Heart right ventricle (tissue), 16 donors: ENCODE measurements around the gene TASP1. TPM values are rescaled to one million over a fixed set of nuclear protein-coding genes. Genes with fewer than 3 reads are reported as not detected.
A peak's percentile ranks its signal among the peaks of the same experiment; 100 is the strongest.
"Not testable (repeated sequence)": the region's sequence is repeated elsewhere in the genome, so short reads cannot be mapped to it uniquely, and the experiment has no call there.

Experiments used
- ATAC-seq, 8 donors: fragments of 200-7000 bp; cut with Tn5 transposase; one replicate each; pipeline ENCODE4 v1.9.1; 2020; ENCODE audit warnings: mild to moderate bottlenecking in 8 of 8, moderate library complexity in 8 of 8, moderate number of reproducible peaks in 1 of 8
- DNase-seq, 2 donors: peaks; one replicate each; pipeline ENCODE4 v3.0.0-alpha.2; 2020
- H3K27ac ChIP-seq, 10 donors: fragments of 200-600 bp; sonication (generic) in 2 of 10; one replicate each; pipeline versions ENCODE4 v1.5.0 to v1.8.0; 2020 to 2022; ENCODE audit warnings: mild to moderate bottlenecking in 3 of 10
- H3K27me3 ChIP-seq, 7 donors: fragments of 200-600 bp; one replicate each; pipeline ENCODE4 v1.8.0; 2021 to 2022; ENCODE audit warnings: mild to moderate bottlenecking in 2 of 7
- H3K36me3 ChIP-seq, 9 donors: fragments of 200-600 bp; sonication (generic) in 1 of 9; one replicate each; pipeline versions ENCODE4 v1.5.0 to v1.8.0; 2020 to 2022; ENCODE audit warnings: mild to moderate bottlenecking in 2 of 9
- H3K4me1 ChIP-seq, 9 donors: fragments of 200-600 bp; sonication (generic) in 1 of 9; one replicate each; pipeline versions ENCODE4 v1.5.0 to v1.8.0; 2020 to 2022; ENCODE audit warnings: mild to moderate bottlenecking in 4 of 9
- H3K4me3 ChIP-seq, 10 donors: fragments of 200-600 bp; sonication (generic) in 2 of 10; one replicate each; pipeline versions ENCODE4 v1.5.0 to v1.8.0; 2020 to 2022; ENCODE audit warnings: mild to moderate bottlenecking in 7 of 10, moderate library complexity in 2 of 10
- H3K9me3 ChIP-seq, 11 donors: fragments of 200-600 bp in 10 of 11; sonication (generic) in 2 of 11; one replicate each; pipeline versions ENCODE4 v1.5.0 to v1.8.0; 2013 to 2022; ENCODE audit warnings: mild to moderate bottlenecking in 2 of 11, control low read depth in 1 of 11, moderate library complexity in 1 of 11
- CTCF ChIP-seq, 9 donors: fragments of 200-600 bp; sonication (generic) in 2 of 9; IDR thresholded peaks; one replicate each; pipeline versions ENCODE4 v1.5.0 to v1.8.0; 2021 to 2022; ENCODE audit warnings: antibody characterized with exemption in 9 of 9, mild to moderate bottlenecking in 5 of 9, moderate library complexity in 1 of 9
- WGBS, 2 donors: extraction: QIAGEN DNeasy Blood & Tissue Kit; methylation state at CpG; one replicate each; pipeline ENCODE4 v1.1.7; 2013; ENCODE audit warnings: inconsistent platforms in 1 of 2; 5-methylcytosine and 5-hydroxymethylcytosine counted together
- intact Hi-C, 10 donors: fragments of 100-400 bp; cut with DNase I; formaldehyde crosslinking; loops; one replicate each; pipeline versions ENCODE4 v1.11.1 to v1.14.2; 2022
- polyA plus RNA-seq, 2 donors: library from polyadenylated mRNA; stranded (reverse); fragments of 200-250 nt; gene quantifications; one replicate each; pipeline ENCODE4 v1.2.3, GENCODE V29; 2013
- total RNA-seq, 10 donors: library from RNA; stranded (reverse); fragmentation: NEBNext Ultra II Directional in 3 of 10; extraction: Animal tissue kit (Norgen Biotek cat#: 25700) in 3 of 10; gene quantifications; one replicate each; pipeline versions ENCODE4 v1.2.1 to v1.2.4, GENCODE V29; 2021 to 2023
- donor health status: Arrhythmogenic right ventricular cardiomyopathy.
- donor health status: ischemic (EF 13 %, LVEDD 7.1; RV severe dilation, severe dysfunction).
- donor health status: healthy with polysubstance abuse.
- donor health status: DM: no; HTN: yes; CAD: no.
- donor health status: DM: no; HTN: no; CAD: no.
- donor health status: ischemic (EF 25% LVEDD 6.9; RV normal size, moderate dysfunction).
- donor health status: ischemic (EF 25% LVEDD 5.7; RV mildly dilated, moderate dysfunction).
- donor health status: healthy.
- donor health status: DM: yes; HTN: yes; CAD: no.
- donor health status: Ischemic cardiomyopathy.
- donor health status: ischemic (EF 35%, LVEDD 5.7; RV mildly dilated, moderate dysfunction).
- donor health status: nonischemic (EF 11% LVEDD 7.7; RV severe dilation, severe dysfunction).
- donor health status: DM: yes; HTN: yes; CAD: no.
- donor health status: PGD.
- donor health status: ischemic (EF 29% LVEDD 5.4; RV normal size, mild dysfunction).
- donor health status: nonischemic (EF 23%, LVEDD 6.1; RV moderate dilation, normal function).

Gene TASP1
- total and polyA plus RNA-seq, 12 donors: 2.1 to 8.5 (median 5.8) TPM

GRCh38 chr20:13659288-13659687 is 20.6 kb upstream of the TASP1 start:
- H3K9me3 ChIP-seq: no peaks in the 10 kb centered on the region
- no peak overlapping the region for H3K4me3 ChIP-seq
- H3K36me3 ChIP-seq: no peaks in the 10 kb centered on the region
- intact Hi-C loops: no loop called here
- H3K27me3 ChIP-seq: no peaks in the 10 kb centered on the region
- no peak for TF ChIP-seq CTCF (IDR thresholded peaks at IDR 0.05)
- DNase-seq (no peak), ATAC-seq (no peak)
- no peak overlapping the region for H3K27ac ChIP-seq
- 81 to 88% methylated on average over 3 of the region's 3 CpGs for WGBS, 2 donors
- H3K4me1 ChIP-seq: peaks cover 0 to 3% (median 0%) of the 10 kb centered on the region in 9 donors

- ATAC-seq, H3K9me3 ChIP-seq, H3K36me3 ChIP-seq, intact Hi-C loops, DNase-seq, H3K27me3 ChIP-seq, H3K4me3 ChIP-seq, H3K27ac ChIP-seq, H3K4me1 ChIP-seq: not testable (repeated sequence)
- WGBS, 2 donors: 88 to 89% methylated on average over 5 of the region's 5 CpGs
Observed at GRCh38 chr20:13658060-13658459, 19.3 kb upstream of the TASP1 start.

GRCh38 chr20:13656721-13657368 is 18.1 kb upstream of the TASP1 start:
- no peaks in the 10 kb centered on the region for H3K9me3 ChIP-seq
- DNase-seq (no peak), ATAC-seq (no peak)
- no peak for TF ChIP-seq CTCF (IDR thresholded peaks at IDR 0.05)
- H3K4me3 ChIP-seq: no peak overlapping the region
- H3K27me3 ChIP-seq: no peaks in the 10 kb centered on the region
- no peak overlapping the region for H3K27ac ChIP-seq
- peaks cover 0 to 8% (median 0%) of the 10 kb centered on the region in 9 donors for H3K4me1 ChIP-seq
- intact Hi-C loops: no loop called here
- 78 to 81% methylated on average over 4 of the region's 4 CpGs for WGBS, 2 donors
- no peaks in the 10 kb centered on the region for H3K36me3 ChIP-seq

GRCh38 chr20:13654463-13655023 is 15.8 kb upstream of the TASP1 start:
- H3K36me3 ChIP-seq: no peaks in the 10 kb centered on the region
- 61% methylated on average over 2 of the region's 2 CpGs for WGBS, 2 donors
- no peaks in the 10 kb centered on the region for H3K9me3 ChIP-seq
- peak overlapping the region in 3 of 10 donors; percentile 45 to 62 (median 57) for H3K27ac ChIP-seq
- TF ChIP-seq CTCF (IDR thresholded peaks at IDR 0.05): no peak
- H3K27me3 ChIP-seq: no peaks in the 10 kb centered on the region
- ATAC-seq (peak in 4 of 8 donors; percentile 65 to 90 (median 78)), DNase-seq (peak in 1 of 2 donors; percentile 10)
- peaks cover 0 to 17% (median 0%) of the 10 kb centered on the region in 9 donors for H3K4me1 ChIP-seq
- H3K4me3 ChIP-seq: no peak overlapping the region
- intact Hi-C loops: no loop called here

GRCh38 chr20:13650474-13650873 is 11.7 kb upstream of the TASP1 start:
- ATAC-seq (no peak), DNase-seq (no peak)
- intact Hi-C loops: no loop called here
- Histone ChIP-seq H3K4me3 (no peak overlapping the region), H3K36me3 (no peaks in the 10 kb centered on the region), H3K4me1 (peaks cover 0 to 32% (median 7%) of the 10 kb centered on the region in 9 donors), H3K27ac (no peak overlapping the region), H3K9me3 (no peaks in the 10 kb centered on the region), H3K27me3 (peaks cover 0 to 7% (median 2%) of the 10 kb centered on the region in 7 donors)
- no peak for TF ChIP-seq CTCF (IDR thresholded peaks at IDR 0.05)
- WGBS, 2 donors: 79 to 84% methylated on average over 2 of the region's 2 CpGs
